GM20000 (cell line): ENCODE data around the gene SLC35E2B.

Experiments
- DNase-seq: peaks from one replicate; pipeline ENCODE4 v3.0.0; 2012; ENCODE audit warnings: low spot score
- CTCF ChIP-seq: IDR thresholded peaks from 2 replicates; pipeline ENCODE4 v1.5.1; 2012; ENCODE audit warnings: mild to moderate bottlenecking, control low read depth; ENCODE audit errors: extremely low read depth, missing control alignments

Gene SLC35E2B

GRCh38 chr1:1687846-1688245, 4.7 kb downstream of the SLC35E2B start:
- no peak for TF ChIP-seq CTCF
- DNase-seq: no peak

- DNase-seq: peak; percentile 4
- TF ChIP-seq CTCF: no peak
These were observed 8.4 kb downstream of the SLC35E2B start for GRCh38 chr1:1684031-1684681.

GRCh38 chr1:1683104-1683905, 9.3 kb downstream of the SLC35E2B start:
- no peak for DNase-seq
- TF ChIP-seq CTCF: no peak

- DNase-seq: no peak
These were observed 11.7 kb downstream of the SLC35E2B start for GRCh38 chr1:1680912-1681273.

GRCh38 chr1:1680031-1680911, 12.3 kb downstream of the SLC35E2B start:
- DNase-seq: no peak
- TF ChIP-seq CTCF: no peak

More at GRCh38 chr1:1680912-1681273, 11.7 kb downstream of the SLC35E2B start:
- TF ChIP-seq CTCF: no peak

GRCh38 chr1:1678581-1679380, 13.8 kb downstream of the SLC35E2B start:
- DNase-seq: peak; percentile 72
- no peak for TF ChIP-seq CTCF
